ENCODE results near the gene KDM4B. TPM values are rescaled to one million over a fixed set of nuclear protein-coding genes. Genes with fewer than 3 reads are reported as not detected.

Gene KDM4B
- total and polyA plus RNA-seq, 2 of the 8 experiments (the other 6 are each of a cell fraction or from before 2014, with no cell fraction given) = 12.0 to 31.9 TPM

- TF ChIP-seq MAX (IDR thresholded peaks at IDR 0.05) (no peak), RAD21 (IDR thresholded peaks at IDR 0.05 in 1 of 2, conservative IDR thresholded peaks at IDR 0.05 in 1 of 2; ENCODE audit: low read depth in 2 of 2, low read length in 2 of 2) (peak in 1 of 2 experiments; percentile 31; a peak in 1 of 4 replicates), CEBPB (IDR thresholded peaks at IDR 0.05; ENCODE audit: low read depth, low read length) (peak; percentile 98), RNF2 (IDR thresholded peaks at IDR 0.05; ENCODE audit: borderline replicate concordance, low read depth, low read length, missing control alignments, poor library complexity, severe bottlenecking) (no peak), TBP (IDR thresholded peaks at IDR 0.05; ENCODE audit: low read depth, low read length) (no peak), TAF1 (IDR thresholded peaks at IDR 0.05; ENCODE audit: low read depth, low read length) (no peak), TCF12 (IDR thresholded peaks at IDR 0.05; ENCODE audit: low read depth, low read length) (no peak), CHD1 (IDR thresholded peaks at IDR 0.05; ENCODE audit: low read depth, low read length) (no peak), CHD2 (IDR thresholded peaks at IDR 0.05; ENCODE audit: low read length) (no peak)
These were observed 7.7 kb downstream of the KDM4B start (continued) for GRCh38 chr19:4976401-4977298.
